ENCODE data around the gene IKZF4. TPM values are rescaled to one million over a fixed set of nuclear protein-coding genes. Genes with fewer than 3 reads are reported as not detected.
"Not testable (repeated sequence)": the region's sequence is repeated elsewhere in the genome, so short reads cannot be mapped to it uniquely, and the experiment has no call there.

IKZF4 gene
- total RNA-seq, 1 experiment from 2014 or later: 1.9 TPM

DNA sequence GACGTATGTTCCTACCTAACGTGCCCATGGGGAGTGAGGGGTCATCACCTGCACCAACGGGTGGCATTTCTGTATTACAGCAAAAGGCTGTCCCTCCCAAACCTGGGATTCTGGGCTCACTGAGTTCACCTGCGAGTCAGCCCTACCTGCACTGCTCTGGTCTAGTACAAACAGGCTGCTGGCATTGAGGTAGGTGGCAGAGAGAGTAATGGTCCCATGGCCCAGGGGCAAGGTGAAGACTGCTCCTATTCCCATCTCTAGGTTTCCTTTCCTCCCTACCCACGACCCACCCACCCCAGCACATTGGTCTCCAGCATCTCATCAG lies 23.3 kb upstream of the IKZF4 start:
- no peak for DNase-seq (ENCODE audit: low read depth)

DNA sequence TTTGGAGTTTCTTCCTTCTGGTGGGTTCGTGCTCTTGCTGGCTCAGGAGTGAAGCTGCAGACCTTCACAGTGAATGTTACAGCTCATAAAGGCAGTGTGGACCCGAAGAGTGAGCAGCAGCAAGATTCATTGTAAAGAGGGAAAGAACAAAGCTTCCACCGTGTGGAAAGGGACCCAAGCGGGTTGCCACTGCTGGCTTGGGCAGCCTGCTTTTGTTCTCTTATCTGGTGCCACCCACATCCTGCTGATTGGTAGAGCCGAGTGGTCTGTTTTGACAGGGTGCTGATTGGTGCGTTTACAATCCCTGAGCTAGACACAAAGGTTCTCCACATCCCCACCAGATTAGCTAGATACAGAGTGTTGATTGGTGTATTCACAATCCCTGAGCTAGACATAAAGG lies 21.3 kb upstream of the IKZF4 start:
- peak; percentile 26 for DNase-seq (ENCODE audit: low read depth)

- DNase-seq (ENCODE audit: low read depth): not testable (repeated sequence)
Observed at GRCh38 chr12:55999999-56000540, 20.8 kb upstream of the IKZF4 start.

- DNase-seq (ENCODE audit: low read depth): no peak
Observed at GRCh38 chr12:56001487-56002100, 19.2 kb upstream of the IKZF4 start.

GRCh38 chr12:56003376-56003775 lies 17.5 kb upstream of the IKZF4 start:
- DNase-seq (ENCODE audit: low read depth): not testable (repeated sequence)

DNA sequence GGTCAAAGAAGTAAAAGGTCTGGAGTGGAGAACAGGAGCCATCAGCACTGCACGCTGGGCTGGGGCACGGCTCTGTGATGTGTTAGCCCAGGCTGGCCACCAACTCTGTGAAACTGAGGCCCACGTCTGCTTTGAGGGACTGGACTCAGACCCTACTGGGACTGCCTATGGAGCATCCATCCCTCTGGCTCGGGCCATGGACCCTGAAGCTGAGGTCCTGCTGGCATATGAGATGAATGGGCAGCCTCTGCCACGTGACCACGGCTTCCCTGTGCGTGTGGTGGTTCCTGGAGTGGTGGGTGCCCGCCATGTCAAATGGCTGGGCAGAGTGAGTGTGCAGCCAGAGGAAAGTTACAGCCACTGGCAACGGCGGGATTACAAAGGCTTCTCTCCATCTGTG lies 16.6 kb upstream of the IKZF4 start:
- no peak for DNase-seq (ENCODE audit: low read depth)

DNA sequence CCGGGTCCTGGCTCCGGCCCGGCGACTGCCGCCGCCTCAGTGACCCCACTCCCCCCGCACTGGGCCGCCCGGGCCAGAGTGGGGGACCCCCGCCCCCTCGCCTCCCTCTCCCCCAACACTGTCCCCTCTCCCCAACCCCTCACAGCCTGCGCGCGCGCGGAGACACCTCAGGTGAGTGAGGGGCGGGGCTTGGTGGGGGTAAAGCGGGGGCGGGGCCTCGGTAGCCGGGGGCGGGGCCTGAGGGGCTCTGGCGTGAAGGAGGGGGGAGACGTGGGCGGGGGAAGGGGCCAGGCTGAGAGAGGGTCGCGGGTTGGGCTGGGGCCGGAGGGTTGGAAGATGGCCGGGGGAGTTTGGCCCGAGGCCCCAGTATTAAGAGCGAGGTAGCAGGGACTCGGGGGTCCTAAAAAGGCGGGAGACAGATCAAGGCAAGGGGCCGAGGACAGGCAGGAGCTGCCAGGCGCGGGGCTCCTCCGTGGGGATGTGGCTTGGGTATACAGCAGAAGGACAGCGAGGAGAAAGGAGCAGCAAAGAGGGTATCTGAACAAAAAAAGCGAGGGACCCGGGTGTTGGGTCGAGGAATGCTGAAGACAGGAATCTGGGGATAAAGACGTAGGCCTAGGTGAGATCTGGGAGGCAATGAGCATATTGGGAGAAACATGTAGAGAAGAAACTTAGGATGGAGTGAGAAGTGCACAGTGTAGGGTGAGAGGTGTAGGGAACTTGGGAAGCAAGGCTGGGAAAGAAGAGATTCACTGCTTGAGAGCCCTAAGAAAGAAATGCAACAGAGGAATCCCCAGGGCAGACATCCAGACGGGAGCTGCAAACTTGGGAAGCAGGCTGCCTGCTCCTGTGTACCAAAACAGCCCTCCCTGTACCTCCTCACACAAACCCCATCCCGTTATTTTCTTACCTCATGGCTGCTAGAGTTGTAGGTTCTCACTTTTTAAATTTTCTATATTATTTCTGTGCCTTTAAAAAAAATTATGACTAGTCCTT lies 13.0 kb upstream of the IKZF4 start:
- DNase-seq (ENCODE audit: low read depth): peak; percentile 11

DNA sequence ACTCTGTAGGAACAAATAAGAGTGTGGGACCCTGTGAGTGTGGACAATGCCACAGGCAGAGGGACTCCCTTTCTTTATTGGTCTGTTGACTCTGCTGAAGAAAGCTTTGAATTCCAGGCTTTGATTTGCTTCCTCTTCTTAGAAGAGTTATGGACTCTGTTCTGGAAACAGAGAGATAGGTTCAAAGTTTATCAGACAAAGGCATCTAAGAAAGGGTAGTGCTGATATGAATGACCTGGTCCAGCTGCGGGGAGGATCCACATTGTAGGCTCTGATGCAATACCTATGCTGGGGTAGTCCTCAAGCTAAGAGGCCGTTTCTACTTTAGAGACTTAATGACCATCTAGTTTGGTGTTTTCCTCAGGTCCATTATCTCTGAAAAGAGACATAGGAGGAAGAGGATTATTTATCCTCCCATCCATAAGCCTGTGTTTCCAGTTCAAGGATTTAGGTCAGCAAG lies 10.7 kb upstream of the IKZF4 start:
- no peak for DNase-seq (ENCODE audit: low read depth)

DNA sequence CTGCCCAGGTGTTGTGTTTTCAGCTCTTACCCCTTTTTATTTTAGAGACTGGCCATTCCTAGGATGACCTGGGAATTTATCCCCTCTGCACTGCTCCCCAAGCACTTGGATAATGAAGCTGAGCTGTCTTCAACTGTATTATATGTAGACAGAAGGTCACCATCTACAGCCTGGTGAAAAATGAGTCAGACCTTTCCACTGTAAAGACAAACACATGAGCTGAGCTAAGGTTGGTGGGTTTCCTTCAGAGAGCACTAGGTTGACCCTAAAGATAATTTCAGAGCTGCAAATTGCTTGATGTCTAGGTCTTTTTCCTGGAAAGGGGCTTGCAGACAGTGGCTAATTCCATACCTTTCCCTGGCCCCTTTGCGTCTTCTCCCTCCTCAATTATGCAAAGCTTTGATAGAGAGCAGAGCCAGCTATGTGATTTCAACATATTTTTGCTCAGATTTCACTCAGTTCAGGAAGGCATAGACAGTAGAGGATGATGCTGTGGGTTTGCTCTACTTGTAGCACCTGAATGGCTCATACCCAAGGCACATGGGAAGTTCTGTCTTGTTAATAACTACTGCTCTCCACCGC lies 9.2 kb upstream of the IKZF4 start:
- no peak for DNase-seq (ENCODE audit: low read depth)

DNA sequence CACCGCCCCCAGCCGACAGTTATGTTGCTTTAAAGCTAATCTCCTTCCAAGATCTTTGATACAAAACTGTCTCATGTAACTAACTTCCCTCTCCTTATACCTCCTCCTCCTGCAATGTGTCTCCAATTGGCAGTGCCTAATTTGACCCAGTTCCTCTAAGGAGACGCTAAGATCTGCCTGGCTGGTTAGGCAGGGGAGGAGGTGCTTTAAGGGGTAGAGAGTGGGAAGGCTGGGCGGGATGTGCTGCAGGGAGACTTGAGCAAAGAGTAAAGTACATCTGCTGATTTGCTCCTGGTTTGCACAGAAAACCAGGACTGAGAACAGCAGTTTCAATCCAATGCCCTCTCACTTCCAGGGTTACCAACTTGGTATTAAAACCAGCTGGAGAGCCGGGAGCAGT lies 7.4 kb upstream of the IKZF4 start:
- DNase-seq (ENCODE audit: low read depth): no peak

DNA sequence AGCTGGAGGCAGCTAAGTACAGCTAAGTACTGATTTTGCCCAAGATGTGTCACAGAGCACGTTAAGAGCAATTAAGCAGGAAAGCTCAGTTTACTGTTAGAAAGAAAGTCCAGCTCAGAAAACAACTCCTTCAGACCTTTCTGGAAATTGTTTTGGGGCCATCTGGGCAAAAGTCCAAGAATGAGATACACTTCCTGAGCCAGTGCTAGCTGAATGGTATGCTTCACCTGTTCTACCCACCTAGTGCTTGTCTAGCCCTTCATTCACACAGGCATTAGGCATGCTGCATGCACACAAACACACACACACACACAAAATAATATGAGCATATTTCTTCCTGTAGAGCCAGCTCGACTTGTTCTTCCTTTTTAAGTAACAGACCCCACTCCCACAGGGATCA lies 6.6 kb upstream of the IKZF4 start:
- no peak for DNase-seq (ENCODE audit: low read depth)

GRCh38 chr12:56017181-56017580 lies 3.7 kb upstream of the IKZF4 start:
- no peak for DNase-seq (ENCODE audit: low read depth)

DNA sequence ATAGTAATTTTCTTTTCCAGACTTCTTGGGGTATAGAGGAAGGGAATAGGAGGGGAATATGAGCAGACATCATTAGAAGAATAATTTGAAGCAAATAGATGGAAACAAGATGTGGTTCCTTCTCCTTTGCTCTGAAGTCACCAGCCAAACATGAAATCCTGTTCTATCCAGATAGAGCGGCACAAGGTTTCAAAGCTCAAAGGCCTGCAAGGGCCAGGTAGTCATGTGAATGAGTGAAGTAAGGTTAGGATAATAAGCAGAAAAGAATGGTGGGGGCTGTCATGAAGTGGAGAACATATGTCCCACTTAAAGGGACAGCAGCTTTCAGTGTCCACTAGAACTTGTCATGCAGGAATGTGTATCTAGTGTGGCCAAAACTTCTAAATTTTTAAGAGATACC lies 2.5 kb upstream of the IKZF4 start:
- no peak for DNase-seq (ENCODE audit: low read depth)

- no peak for DNase-seq (ENCODE audit: low read depth)
Observed at GRCh38 chr12:56021889-56022497, 1.1 kb downstream of the IKZF4 start.

DNA sequence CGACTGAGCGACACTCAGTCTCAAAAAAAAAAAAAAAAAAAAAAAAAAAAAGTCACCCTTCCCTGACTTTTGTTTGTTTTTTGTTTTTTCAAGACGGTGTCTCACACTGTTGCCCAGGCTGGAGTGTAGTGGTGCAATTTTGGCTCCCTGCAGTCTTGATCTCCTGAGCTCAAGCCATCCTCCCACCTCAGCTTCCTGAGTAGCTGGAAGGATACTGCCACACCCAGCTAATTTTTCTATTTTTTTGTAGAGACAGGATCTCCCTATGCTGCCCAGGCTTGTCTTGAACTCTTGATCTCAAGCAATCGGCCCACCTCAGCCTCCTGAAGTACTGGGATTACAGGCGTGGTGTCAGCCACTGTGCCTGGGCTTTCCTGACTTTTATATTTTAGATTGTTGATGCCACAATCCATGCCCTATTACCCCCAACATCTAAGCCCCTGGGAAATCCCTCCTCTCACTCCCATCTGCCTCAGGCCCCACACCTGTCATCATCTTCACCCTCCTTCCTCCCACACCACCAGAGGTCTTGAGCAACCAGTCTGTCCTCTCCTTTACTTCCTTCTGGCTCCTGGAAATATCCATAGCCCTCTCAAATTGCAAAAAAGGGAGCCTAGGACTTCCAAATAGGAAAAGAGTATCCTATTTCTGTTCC lies 7.8 kb downstream of the IKZF4 start:
- DNase-seq (ENCODE audit: low read depth): peak; percentile 9

- DNase-seq (ENCODE audit: low read depth): peak; percentile 48
Observed at GRCh38 chr12:56029166-56029519, 8.3 kb downstream of the IKZF4 start.

- peak; percentile 48 for DNase-seq (ENCODE audit: low read depth)
Observed at GRCh38 chr12:56029666-56030293, 8.9 kb downstream of the IKZF4 start.

DNA sequence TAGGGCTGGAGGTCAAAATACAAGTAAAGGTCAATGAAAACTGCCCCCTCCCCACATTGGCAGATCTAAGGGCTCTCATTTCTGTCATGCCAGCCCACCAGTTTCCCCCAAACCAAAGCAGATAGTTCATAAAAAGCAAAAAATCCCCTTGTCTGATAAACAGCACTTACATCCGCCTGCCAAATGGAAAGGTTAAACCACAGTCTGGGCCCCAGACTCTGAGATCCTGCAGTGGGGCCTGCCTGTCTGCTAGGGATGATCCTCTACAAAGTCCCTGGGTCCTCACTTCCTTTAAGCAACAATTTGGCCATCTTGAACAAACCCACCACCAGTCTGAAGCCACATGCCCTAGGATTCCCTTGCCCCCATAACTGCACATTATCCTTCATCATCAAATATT lies 11.1 kb downstream of the IKZF4 start:
- no peak for DNase-seq (ENCODE audit: low read depth)

GRCh38 chr12:56034586-56035332 lies 13.9 kb downstream of the IKZF4 start:
- no peak for DNase-seq (ENCODE audit: low read depth)

DNA sequence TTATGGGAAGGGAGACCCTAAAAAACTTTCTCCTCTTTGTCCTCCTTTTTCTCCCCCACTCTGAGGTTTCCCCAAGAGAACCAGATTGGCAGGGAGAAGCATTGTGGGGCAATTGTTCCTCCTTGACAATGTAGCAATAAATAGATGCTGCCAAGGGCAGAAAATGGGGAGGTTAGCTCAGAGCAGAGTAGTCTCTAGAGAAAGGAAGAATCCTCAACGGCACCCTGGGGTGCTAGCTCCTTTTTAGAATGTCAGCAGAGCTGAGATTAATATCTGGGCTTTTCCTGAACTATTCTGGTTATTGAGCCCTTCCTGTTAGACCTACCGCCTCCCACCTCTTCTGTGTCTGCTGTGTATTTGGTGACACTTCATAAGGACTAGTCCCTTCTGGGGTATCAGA lies 16.3 kb downstream of the IKZF4 start:
- DNase-seq (ENCODE audit: low read depth): no peak
